Epithelial cell of proximal tubule (primary cell): ENCODE measurements around the gene NUP93. TPM values are rescaled to one million over a fixed set of nuclear protein-coding genes. Genes with fewer than 3 reads are reported as not detected.

Source experiments
- DNase-seq: peaks from one replicate; pipeline ENCODE4 v3.0.0-alpha.2; 2011; ENCODE audit warnings: low read depth
- H3K4me3 ChIP-seq: 2 replicates; pipeline ENCODE4 v1.5.1; 2011; ENCODE audit warnings: low read depth, mild to moderate bottlenecking, low read length
- total RNA-seq: library from RNA; depleted of rRNA; stranded (reverse); fragments of >200 nt; gene quantifications from 2 replicates; pipeline ENCODE4 v1.2.3, GENCODE V29; 2015
- TF ChIP-seq, protein P1 (sequence below): conservative IDR thresholded peaks from 2 replicates; pipeline ENCODE4 v1.5.1; 2012; ENCODE audit warnings: low read depth, mild to moderate bottlenecking, low read length

NUP93 gene
- total RNA-seq, 1 donor from 2014 or later: 92.5 TPM

DNA sequence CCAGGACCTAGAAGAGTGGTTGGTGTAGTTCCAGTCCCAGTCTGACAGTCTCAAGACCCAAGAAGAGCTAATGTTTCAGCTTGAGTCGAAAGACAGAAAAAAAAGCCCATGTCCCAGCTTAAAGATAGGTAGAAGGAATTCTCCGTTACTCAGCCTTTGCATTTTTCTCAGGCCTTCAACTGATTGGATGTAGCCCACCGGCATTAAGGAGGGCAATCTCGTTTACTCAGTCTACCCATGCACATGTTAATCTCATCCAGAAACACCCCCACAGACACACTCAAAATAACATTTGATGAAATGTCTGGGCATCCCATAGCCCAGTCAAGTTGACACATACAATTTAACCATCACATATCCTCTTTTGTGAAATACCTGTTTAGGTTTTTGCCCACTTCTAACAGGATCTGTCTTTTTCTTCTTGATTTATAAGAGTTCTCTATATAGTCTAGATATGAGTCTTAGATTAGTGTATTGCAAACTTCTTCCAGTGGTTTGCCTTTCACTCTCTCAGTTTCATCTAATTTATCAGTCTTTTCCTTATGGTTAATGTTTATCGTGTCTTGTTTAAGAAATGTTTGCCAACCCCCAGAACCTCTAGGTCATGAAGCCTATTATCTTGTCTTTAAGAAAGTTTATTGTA, 7.6 kb upstream of the NUP93 start:
- no peak for DNase-seq
- no peak overlapping the region for H3K4me3 ChIP-seq
- TF ChIP-seq, protein P1, sequence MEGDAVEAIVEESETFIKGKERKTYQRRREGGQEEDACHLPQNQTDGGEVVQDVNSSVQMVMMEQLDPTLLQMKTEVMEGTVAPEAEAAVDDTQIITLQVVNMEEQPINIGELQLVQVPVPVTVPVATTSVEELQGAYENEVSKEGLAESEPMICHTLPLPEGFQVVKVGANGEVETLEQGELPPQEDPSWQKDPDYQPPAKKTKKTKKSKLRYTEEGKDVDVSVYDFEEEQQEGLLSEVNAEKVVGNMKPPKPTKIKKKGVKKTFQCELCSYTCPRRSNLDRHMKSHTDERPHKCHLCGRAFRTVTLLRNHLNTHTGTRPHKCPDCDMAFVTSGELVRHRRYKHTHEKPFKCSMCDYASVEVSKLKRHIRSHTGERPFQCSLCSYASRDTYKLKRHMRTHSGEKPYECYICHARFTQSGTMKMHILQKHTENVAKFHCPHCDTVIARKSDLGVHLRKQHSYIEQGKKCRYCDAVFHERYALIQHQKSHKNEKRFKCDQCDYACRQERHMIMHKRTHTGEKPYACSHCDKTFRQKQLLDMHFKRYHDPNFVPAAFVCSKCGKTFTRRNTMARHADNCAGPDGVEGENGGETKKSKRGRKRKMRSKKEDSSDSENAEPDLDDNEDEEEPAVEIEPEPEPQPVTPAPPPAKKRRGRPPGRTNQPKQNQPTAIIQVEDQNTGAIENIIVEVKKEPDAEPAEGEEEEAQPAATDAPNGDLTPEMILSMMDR: no peak

DNA sequence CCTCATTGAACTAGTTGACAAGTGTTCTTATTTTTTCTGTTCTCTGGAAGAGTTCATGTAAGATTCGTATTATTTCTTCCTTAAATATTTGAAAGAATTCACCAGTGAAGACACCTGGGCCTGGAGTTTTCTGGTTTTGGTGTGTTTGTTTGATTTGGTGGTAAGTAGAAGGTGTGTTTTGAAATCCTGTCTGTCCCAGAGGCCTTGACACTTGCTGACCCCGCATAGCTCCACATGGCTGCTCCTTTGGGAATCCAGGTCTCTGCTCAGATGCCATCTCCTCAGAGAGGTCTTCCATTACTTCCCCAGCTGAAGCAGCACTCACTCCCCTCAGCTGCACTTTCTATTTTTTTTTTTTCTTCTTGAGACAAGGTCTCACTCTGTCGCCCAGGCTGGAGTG, 5.7 kb upstream of the NUP93 start:
- TF ChIP-seq, protein P1: no peak
- no peak for DNase-seq

DNA sequence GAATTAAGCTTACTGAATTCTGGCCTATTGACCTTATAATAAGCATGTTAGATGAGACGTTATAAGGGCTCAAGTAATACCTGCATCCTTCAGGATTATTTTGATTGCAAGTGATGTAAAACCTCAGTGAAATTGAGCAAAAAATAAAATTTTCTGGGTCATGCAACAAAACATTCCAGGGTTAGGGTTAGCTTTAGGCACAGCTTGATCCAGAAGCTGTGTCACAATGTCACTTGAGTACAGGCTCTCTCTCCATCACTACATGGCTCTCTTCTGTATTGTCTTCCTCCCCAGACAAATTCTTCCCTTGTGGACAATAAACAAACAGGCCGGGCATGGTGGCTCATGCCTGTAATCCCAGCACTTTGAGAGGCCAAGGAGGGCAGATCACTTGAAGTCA, 3.6 kb upstream of the NUP93 start:
- TF ChIP-seq, protein P1: no peak
- H3K4me3 ChIP-seq: no peak overlapping the region
- DNase-seq: no peak

More for the DNA sequence above, 5.7 kb upstream of the NUP93 start:
- no peak overlapping the region for H3K4me3 ChIP-seq

DNA sequence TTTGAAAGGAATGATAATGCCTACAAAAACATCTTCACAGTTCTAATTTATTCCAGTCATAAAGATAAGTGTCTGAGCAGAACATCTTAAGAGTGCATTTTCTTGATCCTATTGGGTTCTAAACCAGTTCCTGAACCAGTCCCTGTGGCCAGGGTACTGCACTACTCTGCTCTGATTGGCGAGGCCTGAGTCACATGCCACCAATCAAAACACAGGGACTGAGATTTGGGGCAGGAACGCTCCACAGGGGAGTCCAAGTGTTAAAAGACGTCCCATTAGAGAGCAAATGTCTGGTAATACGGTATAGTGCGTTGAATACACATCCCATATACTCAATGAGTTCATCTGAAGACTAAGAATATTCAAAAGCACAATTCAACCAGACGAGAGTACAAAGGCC, 3.0 kb upstream of the NUP93 start:
- TF ChIP-seq, protein P1: no peak
- no peak overlapping the region for H3K4me3 ChIP-seq
- no peak for DNase-seq

DNA sequence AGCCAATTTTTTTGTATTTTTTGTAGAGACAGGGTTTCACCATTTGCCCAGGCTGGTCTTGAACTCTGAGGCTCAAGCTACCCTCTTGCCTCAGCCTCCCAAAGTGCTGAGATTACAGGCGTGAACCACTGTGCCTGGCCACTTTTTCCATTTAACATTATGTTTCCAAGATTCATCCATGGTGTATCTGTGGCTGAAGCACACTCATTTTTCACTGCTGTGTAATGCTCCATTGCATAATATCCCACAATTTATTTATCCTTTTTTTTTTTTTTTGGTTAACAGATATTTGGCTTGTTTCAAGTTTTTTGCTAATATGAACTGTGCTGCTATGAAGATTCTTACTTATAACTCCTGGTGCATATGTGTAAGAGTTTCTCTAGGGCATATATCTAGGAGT, 1.9 kb upstream of the NUP93 start:
- no peak overlapping the region for H3K4me3 ChIP-seq
- TF ChIP-seq, protein P1: no peak
- no peak for DNase-seq

DNA sequence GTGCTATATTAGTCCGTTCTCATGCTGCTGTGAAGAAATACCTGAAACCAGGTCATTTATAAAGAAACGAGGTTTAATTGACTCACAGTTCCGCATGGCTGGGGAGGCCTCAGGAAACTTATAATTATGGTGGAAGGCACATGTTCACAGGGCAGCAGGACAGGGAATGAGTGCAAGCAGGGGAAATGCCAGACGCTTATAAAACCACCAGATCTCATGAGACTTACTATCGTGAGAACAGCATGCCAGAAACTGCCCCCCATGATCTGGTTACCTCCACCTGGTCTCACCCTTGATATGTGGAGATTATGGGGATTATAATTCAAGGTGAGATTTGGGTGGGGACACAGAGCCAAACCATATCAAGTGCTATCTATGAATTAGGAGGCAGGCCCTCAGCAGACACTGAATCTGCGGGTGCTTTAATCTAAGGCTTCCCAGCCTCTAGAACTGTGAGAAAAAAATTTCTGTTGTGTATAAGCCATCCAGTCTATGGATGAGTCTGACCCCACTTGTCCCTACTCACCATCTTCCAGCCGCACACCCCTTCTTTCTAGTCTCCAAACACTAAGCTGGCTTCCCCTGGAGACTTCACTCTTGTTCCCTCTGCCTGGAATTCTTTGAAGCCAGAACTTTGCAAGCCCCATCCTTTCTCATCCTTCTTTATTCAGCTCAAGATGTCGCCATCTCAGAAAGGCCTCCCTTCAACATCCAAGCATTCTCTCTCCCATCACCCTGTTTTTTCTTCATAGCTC, 772 bp upstream of the NUP93 start:
- TF ChIP-seq, protein P1: no peak
- DNase-seq: peak; percentile 74

More for the DNA sequence above, 772 bp upstream of the NUP93 start:
- H3K4me3 ChIP-seq: peak overlapping the region; percentile 85
